Daoy (cell line): ENCODE results near the gene ADGRV1. TPM values are rescaled to one million over a fixed set of nuclear protein-coding genes. Genes with fewer than 3 reads are reported as not detected.
"Not testable (repeated sequence)": the region's sequence is repeated elsewhere in the genome, so short reads cannot be mapped to it uniquely, and the experiment has no call there.

Source experiments
- DNase-seq: peaks from one replicate; pipeline ENCODE4 v3.0.0-alpha.2; 2015; ENCODE audit warnings: low read depth
- total RNA-seq: library from RNA; depleted of rRNA; stranded (reverse); fragments of >200 nt; shearing (Covaris generic); gene quantifications from 2 replicates; pipeline ENCODE4 v1.2.3, GENCODE V29; 2014

ADGRV1 gene
- total RNA-seq, 1 experiment from 2014 or later = 10.6 TPM

DNA sequence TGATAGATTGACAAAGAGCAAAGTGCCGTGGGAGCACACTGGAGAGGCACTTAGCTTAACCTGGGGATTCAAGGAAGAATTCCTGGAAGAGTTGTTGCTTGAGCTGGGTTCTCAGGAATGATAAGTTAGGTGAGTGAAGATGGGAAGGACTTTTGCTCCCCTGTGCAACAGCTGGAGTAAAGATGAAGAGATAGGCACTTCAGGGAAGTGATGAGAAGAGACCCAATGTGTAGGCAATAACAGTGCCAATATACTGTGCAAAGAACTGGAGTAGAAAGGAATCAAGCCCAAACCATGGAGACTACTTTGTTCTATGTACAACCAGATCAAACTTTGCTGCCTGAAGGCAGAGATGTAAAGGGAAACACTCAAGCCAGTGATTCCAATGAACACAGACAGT, 92.2 kb downstream of the ADGRV1 start:
- DNase-seq = no peak

DNA sequence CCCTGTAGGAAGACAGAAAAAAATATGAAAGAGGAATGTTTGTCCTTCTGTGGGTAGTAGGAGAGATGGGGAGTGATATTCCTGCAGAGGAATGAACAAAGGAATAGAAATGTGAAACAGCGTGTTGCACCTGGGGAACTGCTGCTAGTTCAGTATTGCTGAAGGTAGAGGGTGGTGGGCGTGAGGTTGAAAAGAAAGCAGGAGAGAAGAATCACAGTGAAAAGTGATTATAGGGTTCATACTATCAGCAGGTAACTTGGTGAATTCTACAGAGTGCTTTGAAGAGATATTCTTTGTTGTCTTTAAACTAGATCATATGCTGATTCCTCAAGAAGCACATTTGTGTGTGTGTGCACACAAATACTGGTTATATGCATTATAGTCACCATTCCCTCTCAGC, 95.6 kb downstream of the ADGRV1 start:
- DNase-seq = no peak

DNA sequence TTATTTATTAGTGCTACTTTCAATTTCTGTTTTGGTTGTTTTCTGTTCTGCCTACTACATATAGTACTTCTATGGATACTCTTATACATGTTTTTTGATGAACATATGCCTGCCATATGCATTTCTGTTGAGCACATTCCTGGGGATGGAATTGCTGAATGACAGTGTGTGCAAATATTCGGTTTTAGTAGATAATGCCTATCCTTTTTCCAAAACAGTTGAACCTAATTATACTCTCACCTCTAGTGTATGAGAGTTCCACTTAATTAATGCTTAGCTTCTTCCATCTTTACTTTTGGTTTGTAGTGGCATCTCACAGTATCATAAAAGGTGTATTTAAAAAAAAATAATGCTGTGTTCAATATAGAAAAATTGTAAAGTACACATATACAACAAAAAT, 96.8 kb downstream of the ADGRV1 start:
- no peak for DNase-seq

DNA sequence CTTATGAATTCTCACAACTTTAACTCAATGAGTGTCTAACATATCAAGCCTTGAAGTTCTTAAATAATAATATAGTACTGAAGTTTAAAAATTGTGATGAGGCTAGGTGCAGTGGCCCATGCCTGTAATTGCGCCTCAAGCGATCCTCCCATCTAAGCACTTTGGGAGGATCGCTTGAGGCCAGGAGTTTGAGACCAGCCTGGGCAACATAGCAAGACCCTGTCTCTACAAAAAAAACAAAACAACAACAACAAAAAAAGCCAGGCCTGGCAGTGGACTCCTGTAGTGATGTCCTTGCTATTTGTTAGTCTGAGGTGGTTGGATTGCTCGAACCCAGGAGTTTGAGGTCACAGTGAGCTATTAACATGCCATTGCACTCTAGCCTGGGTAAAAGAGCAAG, 98.4 kb downstream of the ADGRV1 start:
- DNase-seq = no peak

DNA sequence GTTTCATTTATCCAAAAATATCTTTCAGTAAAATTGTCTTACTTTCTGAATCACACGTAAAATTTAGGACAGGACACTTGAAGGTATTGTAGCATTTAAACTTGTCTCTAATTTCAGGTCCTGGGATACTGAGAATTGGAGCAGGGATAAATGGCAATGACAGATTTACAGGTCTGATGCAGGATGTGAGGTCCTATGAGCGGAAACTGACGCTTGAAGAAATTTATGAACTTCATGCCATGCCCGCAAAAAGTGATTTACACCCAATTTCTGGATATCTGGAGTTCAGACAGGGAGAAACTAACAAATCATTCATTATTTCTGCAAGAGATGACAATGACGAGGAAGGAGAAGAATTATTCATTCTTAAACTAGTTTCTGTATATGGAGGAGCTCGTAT, 99.2 kb downstream of the ADGRV1 start:
- no peak for DNase-seq

DNA sequence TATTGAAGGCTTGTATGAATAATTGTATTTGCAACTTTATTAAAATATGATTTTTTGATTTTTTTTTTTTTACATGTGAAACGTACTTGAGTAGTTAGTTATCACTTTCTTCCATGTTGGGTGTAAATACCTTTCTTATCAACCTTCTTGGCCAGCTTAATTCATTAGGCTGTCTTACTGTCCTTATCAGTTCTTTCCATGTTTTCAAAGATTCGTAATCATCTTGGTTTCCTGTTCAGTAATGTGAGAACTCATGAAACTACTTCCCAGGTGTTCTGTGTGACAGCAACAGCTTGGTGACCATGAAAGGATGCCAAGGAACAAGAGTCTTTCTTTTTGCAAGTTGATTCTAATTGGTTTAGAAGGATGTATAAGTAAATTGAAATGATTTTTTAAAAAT, 100.0 kb downstream of the ADGRV1 start:
- DNase-seq = no peak

DNA sequence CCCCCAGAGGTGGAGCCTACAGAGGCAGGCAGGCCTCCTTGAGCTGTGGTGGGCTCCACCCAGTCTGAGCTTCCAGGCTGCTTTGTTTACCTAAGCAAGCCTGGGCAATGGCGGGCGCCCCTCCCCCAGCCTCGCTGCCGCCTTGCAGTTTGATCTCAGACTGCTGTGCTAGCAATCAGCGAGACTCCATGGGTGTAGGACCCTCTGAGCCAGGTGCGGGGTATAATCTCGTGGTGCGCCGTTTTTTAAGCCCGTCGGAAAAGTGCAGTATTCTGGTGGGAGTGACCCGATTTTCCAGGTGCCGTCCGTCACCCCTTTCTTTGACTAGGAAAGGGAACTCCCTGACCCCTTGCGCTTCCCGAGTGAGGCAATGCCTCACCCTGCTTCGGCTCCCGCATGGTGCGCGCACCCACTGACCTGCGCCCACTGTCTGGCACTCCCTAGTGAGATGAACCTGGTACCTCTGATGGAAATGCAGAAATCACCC, 109.5 kb downstream of the ADGRV1 start:
- DNase-seq = not testable (repeated sequence)

DNA sequence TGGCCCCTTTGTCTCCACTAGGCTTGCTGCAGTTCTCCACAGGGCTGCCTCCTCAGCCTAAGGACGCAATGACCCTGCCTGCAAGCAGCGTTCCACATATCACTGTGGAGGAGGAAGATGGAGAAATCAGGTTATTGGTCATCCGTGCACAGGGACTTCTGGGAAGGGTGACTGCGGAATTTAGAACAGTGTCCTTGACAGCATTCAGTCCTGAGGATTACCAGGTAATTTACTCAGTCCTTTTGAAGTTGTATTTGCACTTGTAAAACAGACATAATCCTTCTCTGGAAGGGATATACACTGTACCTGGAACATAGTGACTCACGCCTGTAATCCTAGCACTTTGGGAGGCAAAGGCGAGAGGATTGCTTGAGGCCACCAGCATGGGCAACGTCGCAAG, 116.6 kb downstream of the ADGRV1 start:
- DNase-seq = no peak

DNA sequence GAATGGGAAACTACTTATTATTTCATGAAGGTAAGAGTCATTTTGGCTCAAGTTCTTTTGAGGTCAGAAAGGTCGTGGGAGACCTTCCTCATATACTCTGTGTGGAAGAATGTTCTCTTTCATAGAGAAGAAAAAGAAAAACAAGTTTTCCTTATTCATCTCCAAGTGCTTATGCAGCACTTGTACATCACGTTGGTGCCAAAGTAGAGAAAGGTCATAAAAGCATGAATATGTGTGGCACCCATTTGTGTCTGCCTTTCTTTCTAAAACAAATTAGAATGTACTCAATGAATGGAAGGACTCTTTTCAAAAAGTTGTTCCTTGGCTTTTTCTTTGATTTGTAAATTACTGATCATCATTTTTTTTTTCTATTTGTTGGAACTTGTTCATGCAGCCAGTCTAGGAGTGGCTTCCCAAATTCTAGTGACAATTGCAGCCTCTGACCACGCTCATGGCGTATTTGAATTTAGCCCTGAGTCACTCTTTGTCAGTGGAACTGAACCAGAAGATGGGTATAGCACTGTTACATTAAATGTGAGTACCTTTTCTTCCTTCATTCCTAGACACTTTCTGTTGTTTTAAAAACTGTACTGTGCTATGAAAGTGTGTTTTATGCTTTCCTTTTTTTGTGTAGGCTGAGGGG, 122.4 kb downstream of the ADGRV1 start:
- no peak for DNase-seq

DNA sequence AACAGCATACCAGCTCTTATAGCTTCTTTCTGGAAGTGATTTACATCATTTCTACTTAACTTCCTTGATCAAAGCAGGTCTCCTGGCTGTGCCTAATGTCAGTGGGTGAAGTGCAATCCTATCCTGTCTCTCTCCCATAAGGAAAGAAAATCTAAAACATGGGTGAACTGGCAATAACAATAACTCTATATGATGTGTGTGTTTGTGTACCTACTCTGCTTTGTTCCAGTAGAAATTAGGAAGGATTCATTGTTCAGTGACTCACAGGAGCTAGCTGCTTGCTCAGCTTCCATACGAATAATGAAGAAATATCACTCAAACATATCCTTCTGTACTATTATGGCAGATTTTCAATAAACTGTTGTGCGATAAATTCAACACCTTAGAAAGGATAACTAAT, 123.7 kb downstream of the ADGRV1 start:
- no peak for DNase-seq

DNA sequence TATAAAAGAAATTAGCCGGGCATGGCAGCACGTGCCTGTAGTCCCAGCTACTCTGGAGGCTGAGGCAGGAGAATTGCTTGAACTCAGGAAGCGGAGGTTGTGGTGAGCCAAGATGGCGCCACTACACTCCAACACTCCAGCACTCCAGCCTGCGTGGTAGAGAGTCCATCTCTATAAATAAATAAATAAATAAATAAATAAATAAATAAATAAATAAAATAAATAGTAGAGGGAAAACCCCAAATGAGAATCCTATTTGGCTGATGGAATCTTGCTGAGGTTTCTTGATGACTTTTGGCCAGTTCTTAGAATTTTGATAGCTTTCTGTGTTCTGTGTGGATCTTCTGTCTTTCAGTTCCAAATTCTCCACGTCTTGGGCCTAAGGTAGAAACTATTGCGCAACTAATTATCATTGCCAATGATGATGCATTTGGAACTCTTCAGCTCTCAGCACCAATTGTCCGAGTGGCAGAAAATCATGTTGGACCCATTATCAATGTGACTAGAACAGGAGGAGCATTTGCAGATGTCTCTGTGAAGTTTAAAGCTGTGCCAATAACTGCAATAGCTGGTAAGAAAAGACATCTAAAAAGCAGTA, 126.9 kb downstream of the ADGRV1 start:
- DNase-seq = no peak

DNA sequence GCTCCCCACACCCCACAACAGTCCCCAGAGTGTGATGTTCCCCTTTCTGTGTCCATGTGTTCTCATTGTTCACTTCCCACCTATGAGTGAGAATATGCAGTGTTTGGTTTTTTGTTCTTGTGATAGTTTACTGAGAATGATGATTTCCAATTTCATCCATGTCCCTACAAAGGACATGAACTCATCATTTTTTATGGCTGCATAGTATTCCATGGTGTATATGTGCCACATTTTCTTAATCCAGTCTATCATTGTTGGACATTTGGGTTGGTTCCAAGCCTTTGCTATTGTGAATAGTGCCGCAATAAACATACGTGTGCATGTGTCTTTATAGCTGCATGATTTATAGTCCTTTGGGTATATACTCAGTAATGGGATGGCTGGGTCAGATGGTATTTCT, 127.8 kb downstream of the ADGRV1 start:
- DNase-seq = not testable (repeated sequence)

DNA sequence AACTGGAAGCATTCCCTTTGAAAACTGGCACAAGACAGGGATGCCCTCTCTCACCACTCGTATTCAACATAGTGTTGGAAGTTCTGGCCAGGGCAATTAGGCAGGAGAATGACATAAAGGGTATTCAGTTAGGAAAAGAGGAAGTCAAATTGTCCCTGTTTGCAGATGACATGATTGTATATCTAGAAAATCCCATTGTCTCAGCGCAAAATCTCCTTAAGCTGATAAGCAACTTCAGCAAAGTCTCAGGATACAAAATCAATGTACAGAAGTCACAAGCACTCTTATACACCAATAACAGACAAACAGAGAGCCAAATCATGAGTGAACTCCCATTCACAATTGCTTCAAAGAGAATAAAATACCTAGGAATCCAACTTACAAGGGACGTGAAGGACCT, 128.9 kb downstream of the ADGRV1 start:
- not testable (repeated sequence) for DNase-seq

DNA sequence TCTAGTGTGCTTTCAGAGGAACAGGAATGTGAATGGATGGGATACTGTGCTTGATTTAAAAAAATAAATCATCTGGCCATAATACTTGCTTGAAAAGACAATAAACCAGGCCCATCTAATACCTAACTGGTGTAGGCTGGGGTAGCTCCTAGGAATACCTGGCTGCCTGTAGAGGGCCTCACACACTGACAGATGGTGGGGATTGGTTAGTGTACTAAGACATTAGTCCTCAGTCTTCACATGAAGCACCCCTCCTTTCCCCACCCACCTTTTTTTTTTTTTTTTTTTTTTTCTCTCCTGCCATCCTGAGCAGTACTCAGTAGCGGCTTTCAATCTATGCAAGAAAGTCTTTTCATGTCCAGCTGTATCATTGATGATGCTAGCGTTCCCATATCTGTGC, 130.5 kb downstream of the ADGRV1 start:
- DNase-seq = no peak

DNA sequence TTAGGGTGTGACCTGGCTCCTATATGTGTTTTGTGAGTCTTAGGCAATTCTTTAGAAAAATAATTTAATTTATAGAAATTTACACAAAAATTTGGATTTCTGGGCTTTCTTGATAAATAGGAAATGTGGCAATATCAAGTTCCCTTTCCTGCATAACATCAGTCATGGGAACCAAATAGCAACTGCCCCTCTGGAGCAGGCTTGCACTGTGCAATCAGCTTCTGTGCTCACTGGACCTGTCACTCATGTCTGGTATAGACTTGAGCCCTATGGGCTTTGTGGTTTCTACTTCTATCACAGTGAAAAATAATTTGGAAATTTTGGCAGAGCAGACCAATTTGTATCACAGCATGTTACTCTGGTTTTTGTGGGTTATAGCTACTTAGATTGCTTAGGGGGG, 131.7 kb downstream of the ADGRV1 start:
- DNase-seq = no peak

DNA sequence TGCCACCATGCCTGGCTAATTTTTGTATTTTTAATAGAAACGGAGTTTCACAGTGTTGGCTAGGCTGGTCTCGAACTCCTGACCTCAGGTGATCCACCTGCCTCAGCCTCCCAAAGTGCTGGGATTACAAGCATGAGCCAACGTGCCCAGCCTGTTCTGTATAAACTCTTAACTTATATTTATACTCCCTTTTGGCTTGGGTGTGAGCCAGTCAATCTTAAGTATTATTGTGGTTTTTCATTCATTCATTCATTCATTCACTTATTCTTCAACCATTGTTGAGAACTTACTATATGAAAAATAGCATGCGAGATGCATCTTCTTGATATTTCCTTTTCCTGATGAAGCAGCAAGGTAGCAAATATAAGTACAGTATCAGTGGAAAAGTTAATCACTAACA, 132.9 kb downstream of the ADGRV1 start:
- no peak for DNase-seq

DNA sequence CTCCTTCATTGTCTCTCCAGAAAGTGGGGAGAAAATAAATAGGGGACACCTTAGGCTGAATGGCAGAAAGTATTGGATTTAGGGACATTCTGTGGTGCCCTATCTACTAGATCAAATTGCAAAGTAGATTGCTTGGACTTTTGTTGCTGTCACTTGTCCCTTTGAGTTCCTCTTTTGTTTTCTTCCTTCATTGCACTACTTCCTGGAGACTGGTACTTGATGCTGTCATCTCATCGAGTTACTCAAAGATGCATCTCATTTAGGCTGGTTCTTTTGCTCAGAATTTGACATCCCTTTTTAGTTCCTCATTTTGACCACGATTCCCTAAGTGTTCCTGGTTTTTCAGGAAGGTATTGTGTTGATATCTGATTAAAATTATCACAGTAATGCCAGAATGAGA, 137.6 kb downstream of the ADGRV1 start:
- DNase-seq = no peak

DNA sequence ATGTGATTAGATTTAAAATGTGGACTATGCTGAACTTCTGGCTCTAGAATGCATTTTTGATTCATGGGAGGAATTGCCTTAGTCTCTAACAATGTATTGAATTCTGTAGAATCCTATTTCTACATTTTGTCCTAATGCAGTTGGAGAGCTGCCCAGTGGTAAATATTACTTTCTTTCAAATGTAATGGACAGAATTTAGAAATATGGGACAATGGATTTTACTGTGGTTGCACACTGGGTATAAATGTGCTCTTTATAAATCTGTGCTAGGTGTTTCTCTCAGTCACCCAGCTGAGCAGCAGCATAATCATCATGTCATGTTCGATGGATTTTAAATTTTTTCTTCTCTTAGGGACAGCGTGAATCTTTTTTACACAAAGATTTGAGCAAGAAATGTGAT, 141.7 kb downstream of the ADGRV1 start:
- no peak for DNase-seq

DNA sequence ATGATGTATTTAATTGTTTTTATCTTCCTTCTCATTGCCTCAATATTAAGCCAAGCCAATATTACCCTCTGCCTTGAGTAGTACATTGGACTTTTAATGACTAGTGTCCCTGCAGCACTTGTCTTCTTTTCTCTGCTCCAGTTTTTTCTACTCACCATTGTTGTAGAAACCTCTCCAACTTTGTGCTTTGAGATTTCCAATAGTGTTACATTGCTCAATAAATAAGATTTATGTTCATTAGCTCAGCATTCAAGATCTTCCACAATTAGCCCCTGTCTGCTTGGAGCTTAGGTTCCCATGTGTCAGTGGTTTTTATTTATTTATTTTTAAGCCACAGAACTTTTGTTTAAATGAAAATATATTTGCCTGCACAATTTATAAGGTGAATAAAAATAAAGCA, 145.3 kb downstream of the ADGRV1 start:
- DNase-seq = no peak

DNA sequence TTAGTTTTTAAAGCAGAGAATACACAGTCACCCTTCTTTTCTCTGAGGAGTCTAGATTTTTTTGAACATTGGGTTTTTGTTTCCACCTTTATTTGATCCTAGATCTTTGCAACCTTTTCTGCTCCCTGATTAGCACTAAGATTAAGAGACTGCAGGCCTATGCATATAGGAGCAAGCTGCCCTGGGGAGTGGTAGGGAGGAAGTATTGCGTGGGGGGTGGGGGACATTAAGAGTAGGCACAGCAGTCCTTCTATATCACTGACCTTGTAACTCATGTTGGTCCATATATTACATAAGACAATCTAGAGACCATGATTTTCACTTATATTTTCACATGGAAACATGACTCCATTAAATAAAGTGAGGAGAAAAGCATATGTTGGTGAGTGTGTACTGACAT, 149.1 kb downstream of the ADGRV1 start:
- no peak for DNase-seq

DNA sequence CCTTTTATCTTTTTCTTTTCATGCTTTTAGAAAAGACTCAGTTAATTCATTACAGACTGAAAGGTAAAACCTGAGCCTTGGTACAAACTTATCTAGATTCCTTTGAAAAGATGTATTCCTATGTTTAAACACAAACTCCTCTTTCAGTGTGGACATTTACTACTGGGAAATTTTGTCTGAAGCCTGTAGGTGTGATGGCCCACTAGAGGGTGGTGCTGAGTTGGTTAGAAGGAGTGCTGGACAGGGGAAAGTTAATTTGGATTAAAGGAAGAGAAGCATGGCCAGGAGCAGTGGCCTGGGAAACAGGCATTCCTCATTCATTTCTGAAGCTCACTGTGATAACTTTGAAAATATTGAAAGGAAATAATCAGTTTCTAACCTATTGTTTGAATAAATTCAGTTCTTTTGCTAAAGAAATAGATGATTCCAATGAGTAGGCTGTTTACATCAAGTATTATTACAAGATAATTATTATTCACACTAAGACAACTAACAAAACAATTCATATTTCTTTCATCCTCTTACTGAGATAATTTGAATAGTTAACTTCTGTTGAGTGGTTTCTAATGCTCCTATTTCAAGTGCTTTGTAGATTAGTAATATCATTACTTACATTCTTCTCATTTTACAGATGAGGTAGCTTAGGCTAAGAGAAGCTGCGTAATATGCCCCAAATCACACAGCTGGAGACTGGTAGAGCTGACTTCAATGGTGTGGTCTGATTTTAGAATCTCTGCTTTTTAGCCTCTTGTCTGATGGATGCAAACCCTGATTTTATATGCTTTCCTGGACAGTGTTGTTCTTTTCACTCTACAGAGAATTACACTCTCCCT, 150.9 kb downstream of the ADGRV1 start:
- peak; percentile 48 for DNase-seq

DNA sequence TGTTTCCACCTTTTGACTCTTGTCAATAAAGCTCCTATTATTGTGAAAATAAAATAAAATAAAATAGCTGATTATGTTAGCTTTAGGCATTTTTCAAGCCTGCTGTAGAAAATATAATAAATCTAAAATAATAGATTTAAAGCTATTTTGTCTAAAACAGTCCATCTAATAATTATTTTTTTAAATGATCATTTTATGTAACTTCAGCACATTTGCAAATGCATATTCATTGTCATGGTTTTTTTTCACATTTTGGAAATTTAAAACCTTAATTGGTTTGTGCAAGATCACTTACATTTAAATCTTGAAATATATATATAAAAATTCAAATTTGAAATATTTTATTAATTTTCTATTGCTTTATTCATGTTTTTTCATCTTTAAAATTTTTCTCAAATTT, 159.8 kb downstream of the ADGRV1 start:
- DNase-seq = no peak

DNA sequence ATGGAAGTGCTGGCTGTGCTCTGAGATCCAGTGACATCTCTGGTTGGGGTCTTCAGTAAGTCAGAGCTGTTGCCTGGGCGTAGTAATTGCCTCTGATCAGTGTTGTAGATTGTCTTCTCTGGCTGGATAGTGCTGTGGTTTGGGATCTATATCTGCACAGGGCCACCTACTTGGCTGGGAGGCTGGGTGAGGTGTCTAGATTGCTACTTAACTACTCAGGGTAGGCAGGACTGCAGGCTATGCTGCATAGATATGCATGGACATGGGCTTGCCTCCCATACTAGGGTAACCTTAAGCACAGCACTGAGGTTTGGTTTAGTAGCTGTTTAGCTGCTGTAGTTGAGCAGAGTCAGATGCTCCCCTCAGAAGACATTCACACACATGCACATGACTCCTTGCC, 181.0 kb downstream of the ADGRV1 start:
- no peak for DNase-seq
